22Rv1 (cell line): ENCODE results near the gene PKNOX2.

Experiments used
- H3K27ac ChIP-seq: fragments of 450-650 bp; 2 replicates; pipeline ENCODE4 v1.5.1; 2017
- CTCF ChIP-seq: fragments of 450-650 bp; IDR thresholded peaks from 2 replicates; pipeline ENCODE4 v1.5.1; 2017; ENCODE audit warnings: mild to moderate bottlenecking
- ZFX ChIP-seq: fragments of 450-650 bp; IDR thresholded peaks from 2 replicates; pipeline ENCODE4 v1.6.1; 2017; ENCODE audit warnings: antibody characterized with exemption, borderline replicate concordance

The PKNOX2 gene

GRCh38 chr11:125401235-125401634 lies 236.7 kb downstream of the PKNOX2 start:
- no peak overlapping the region for H3K27ac ChIP-seq
- TF ChIP-seq CTCF = no peak
- TF ChIP-seq ZFX = no peak

GRCh38 chr11:125401746-125402145 lies 237.2 kb downstream of the PKNOX2 start:
- no peak for TF ChIP-seq CTCF
- no peak for TF ChIP-seq ZFX

GRCh38 chr11:125402435-125402834 lies 237.9 kb downstream of the PKNOX2 start:
- no peak overlapping the region for H3K27ac ChIP-seq
- no peak for TF ChIP-seq CTCF
- TF ChIP-seq ZFX = no peak

More at GRCh38 chr11:125401746-125402145, 237.2 kb downstream of the PKNOX2 start:
- H3K27ac ChIP-seq = no peak overlapping the region

- TF ChIP-seq CTCF (no peak), ZFX (no peak)
- no peak overlapping the region for H3K27ac ChIP-seq
These were observed 239.7 kb downstream of the PKNOX2 start for GRCh38 chr11:125404157-125404810.

- no peak overlapping the region for H3K27ac ChIP-seq
- peak; percentile 96 for TF ChIP-seq CTCF
- TF ChIP-seq ZFX = no peak
These were observed 240.6 kb downstream of the PKNOX2 start for GRCh38 chr11:125404811-125405790.

GRCh38 chr11:125407046-125407445 lies 242.5 kb downstream of the PKNOX2 start:
- TF ChIP-seq CTCF (no peak), ZFX (no peak)
- H3K27ac ChIP-seq = no peak overlapping the region

GRCh38 chr11:125408311-125408711 lies 243.8 kb downstream of the PKNOX2 start:
- H3K27ac ChIP-seq = no peak overlapping the region
- TF ChIP-seq ZFX (no peak), CTCF (no peak)
